GM12801 (cell line): ENCODE measurements around the gene TERT.

Source experiments
- CTCF ChIP-seq: IDR thresholded peaks from one replicate; pipeline ENCODE4 v1.5.1; 2011; ENCODE audit warnings: control low read depth; ENCODE audit not compliant: insufficient read length; ENCODE audit errors: extremely low read depth

The TERT gene

GRCh38 chr5:1315018-1315708 lies 20.3 kb upstream of the TERT start:
- no peak for TF ChIP-seq CTCF

- TF ChIP-seq CTCF = no peak
These were observed 19.7 kb upstream of the TERT start for GRCh38 chr5:1314564-1314982.

- TF ChIP-seq CTCF = no peak
These were observed 18.3 kb upstream of the TERT start for GRCh38 chr5:1312993-1313833.

- no peak for TF ChIP-seq CTCF
These were observed 17.3 kb upstream of the TERT start for GRCh38 chr5:1312206-1312605.

- no peak for TF ChIP-seq CTCF
These were observed 16.7 kb upstream of the TERT start for GRCh38 chr5:1311439-1312055.

- TF ChIP-seq CTCF = no peak
These were observed 15.2 kb upstream of the TERT start for GRCh38 chr5:1310118-1310517.

- TF ChIP-seq CTCF = no peak
These were observed 9.2 kb upstream of the TERT start for GRCh38 chr5:1304033-1304432.
